Prostate gland (tissue), 2 donors: Measurements from ENCODE around the gene LRCH3. TPM values are rescaled to one million over a fixed set of nuclear protein-coding genes. Genes with fewer than 3 reads are reported as not detected.
"Not testable (repeated sequence)": the region's sequence is repeated elsewhere in the genome, so short reads cannot be mapped to it uniquely, and the experiment has no call there.

Experiments used
- DNase-seq: peaks from one replicate; pipeline ENCODE4 v3.0.0-alpha.2; 2019; ENCODE audit warnings: low spot score
- H3K27ac ChIP-seq, 2 donors: fragments of 200-600 bp; sonication (generic); 2 replicates each; pipeline ENCODE4 v1.5.1; 2017 to 2019
- H3K27me3 ChIP-seq: fragments of 200-600 bp; sonication (generic); replicated peaks from 2 replicates; pipeline ENCODE4 v1.5.1; 2019; ENCODE audit not compliant: insufficient read depth
- H3K36me3 ChIP-seq, 2 donors: fragments of 200-600 bp; sonication (generic); 1 replicate in 1 of 2; 2 replicates in 1 of 2; pipeline versions ENCODE4 v1.5.1 to v1.8.1; 2017 to 2019
- H3K4me1 ChIP-seq: fragments of 200-600 bp; sonication (generic); replicated peaks from 2 replicates; pipeline ENCODE4 v1.5.1; 2019
- H3K4me3 ChIP-seq, 2 donors: fragments of 200-600 bp; sonication (generic); 2 replicates each; pipeline ENCODE4 v1.5.1; 2017 to 2019
- H3K9me3 ChIP-seq: fragments of 200-600 bp; sonication (generic); 2 replicates; pipeline ENCODE4 v1.5.1; 2017
- CTCF ChIP-seq, 4 experiments: fragments of 200-600 bp in 2 of 4; fragments of 450-650 bp in 2 of 4; sonication (generic) in 2 of 4; IDR thresholded peaks; 1 replicate in 3 of 4; 2 replicates in 1 of 4; pipeline ENCODE4 v1.5.1; 2016 to 2019; ENCODE audit warnings: antibody characterized with exemption in 4 of 4, mild to moderate bottlenecking in 2 of 4, moderate library complexity in 2 of 4
- POLR2A ChIP-seq: fragments of 450-650 bp; IDR thresholded peaks from one replicate; pipeline ENCODE4 v1.6.1; 2016; ENCODE audit warnings: antibody characterized with exemption, mild to moderate bottlenecking
- POLR2AphosphoS5 ChIP-seq: sonication (generic); formaldehyde crosslinking; IDR thresholded peaks from one replicate; pipeline ENCODE4 v1.6.1; 2017; ENCODE audit warnings: antibody characterized with exemption
- WGBS: methylation state at CpG from one replicate; pipeline ENCODE4 v1.1.5; 2018; 5-methylcytosine and 5-hydroxymethylcytosine counted together
- intact Hi-C: fragments of 100-400 bp; cut with DNase I; formaldehyde crosslinking; loops from one replicate; pipeline ENCODE4 v1.14.2; 2022
- total RNA-seq, 2 donors: library from RNA; depleted of rRNA; stranded (reverse); fragments of >200 nt; gene quantifications; one replicate each; pipeline ENCODE4 v1.1.0, GENCODE V29; 2016

LRCH3 gene
- total RNA-seq, 2 donors from 2014 or later, result 31.6 to 114 TPM

GRCh38 chr3:197887430-197888053 lies 96.5 kb downstream of the LRCH3 start:
- DNase-seq, H3K4me3 ChIP-seq, H3K9me3 ChIP-seq, intact Hi-C loops, H3K4me1 ChIP-seq, H3K36me3 ChIP-seq, H3K27me3 ChIP-seq, H3K27ac ChIP-seq: not testable (repeated sequence)
- WGBS, result 71% methylated on average over 5 of the region's 5 CpGs

GRCh38 chr3:197888511-197888910 lies 97.5 kb downstream of the LRCH3 start:
- no peak for TF ChIP-seq POLR2A
- TF ChIP-seq CTCF (IDR thresholded peaks at IDR 0.05), result no peak
- Histone ChIP-seq H3K4me1 (no peaks in the 10 kb centered on the region), H3K4me3 (no peak overlapping the region), H3K36me3 (no peaks in the 10 kb centered on the region), H3K27me3 (no peaks in the 10 kb centered on the region), H3K9me3 (no peaks in the 10 kb centered on the region), H3K27ac (no peak overlapping the region)
- 93% methylated on average over 1 of the region's 1 CpG for WGBS
- intact Hi-C loops, result no loop called here
- DNase-seq, result no peak

- Histone ChIP-seq H3K27ac (no peak overlapping the region), H3K9me3 (no peaks in the 10 kb centered on the region), H3K36me3 (no peaks in the 10 kb centered on the region), H3K4me1 (no peaks in the 10 kb centered on the region), H3K4me3 (no peak overlapping the region), H3K27me3 (no peaks in the 10 kb centered on the region)
- TF ChIP-seq CTCF (IDR thresholded peaks at IDR 0.05) (no peak), POLR2A (no peak)
- no peak for DNase-seq
- 70% methylated on average over 9 of the region's 9 CpGs for WGBS
- intact Hi-C loops, result no loop called here
Measured at GRCh38 chr3:197889204-197889930, 98.3 kb downstream of the LRCH3 start.

GRCh38 chr3:197890693-197891092 lies 99.6 kb downstream of the LRCH3 start:
- WGBS, result 93% methylated on average over 4 of the region's 4 CpGs
- H3K9me3 ChIP-seq, result no peaks in the 10 kb centered on the region

GRCh38 chr3:197892162-197892561 lies 101.1 kb downstream of the LRCH3 start:
- intact Hi-C loops, result no loop called here
- TF ChIP-seq CTCF (IDR thresholded peaks at IDR 0.05) (no peak), POLR2A (no peak), POLR2AphosphoS5 (no peak)
- Histone ChIP-seq H3K36me3 (no peaks in the 10 kb centered on the region), H3K27ac (no peak overlapping the region), H3K4me1 (no peaks in the 10 kb centered on the region), H3K27me3 (no peaks in the 10 kb centered on the region), H3K9me3 (no peaks in the 10 kb centered on the region), H3K4me3 (no peak overlapping the region)
- 92% methylated on average over 5 of the region's 5 CpGs for WGBS
- no peak for DNase-seq

More at GRCh38 chr3:197890693-197891092, 99.6 kb downstream of the LRCH3 start:
- Histone ChIP-seq H3K36me3 (no peaks in the 10 kb centered on the region), H3K4me1 (no peaks in the 10 kb centered on the region), H3K27me3 (no peaks in the 10 kb centered on the region), H3K27ac (no peak overlapping the region), H3K4me3 (no peak overlapping the region)
- TF ChIP-seq POLR2A, result no peak
- no peak for TF ChIP-seq CTCF (IDR thresholded peaks at IDR 0.05)
- TF ChIP-seq POLR2AphosphoS5, result no peak
- intact Hi-C loops, result no loop called here
- no peak for DNase-seq
